IPS-15b (cell line): ENCODE measurements around the gene SMYD3.
"Not testable (repeated sequence)": the region's sequence is repeated elsewhere in the genome, so short reads cannot be mapped to it uniquely, and the experiment has no call there.

Experiments used
- H3K27me3 ChIP-seq: one replicate; pipeline ENCODE4 v1.6.1; 2013; ENCODE audit warnings: low read length; ENCODE audit not compliant: control insufficient read depth, insufficient read depth
- H3K36me3 ChIP-seq: one replicate; pipeline ENCODE4 v1.6.1; 2013; ENCODE audit warnings: low read length; ENCODE audit not compliant: control insufficient read depth, insufficient read depth
- H3K4me1 ChIP-seq: one replicate; pipeline ENCODE4 v1.6.1; 2013; ENCODE audit warnings: mild to moderate bottlenecking, low read length; ENCODE audit not compliant: control insufficient read depth, insufficient read depth
- H3K4me3 ChIP-seq: one replicate; pipeline ENCODE4 v1.5.1; 2013; ENCODE audit warnings: low read depth, low read length
- H3K9ac ChIP-seq: one replicate; pipeline ENCODE4 v1.6.1; 2013; ENCODE audit warnings: low read depth, mild to moderate bottlenecking, low read length
- H3K9me3 ChIP-seq: one replicate; pipeline ENCODE4 v1.6.1; 2013; ENCODE audit warnings: mild to moderate bottlenecking, low read length; ENCODE audit not compliant: control insufficient read depth, insufficient read depth

SMYD3 gene

DNA sequence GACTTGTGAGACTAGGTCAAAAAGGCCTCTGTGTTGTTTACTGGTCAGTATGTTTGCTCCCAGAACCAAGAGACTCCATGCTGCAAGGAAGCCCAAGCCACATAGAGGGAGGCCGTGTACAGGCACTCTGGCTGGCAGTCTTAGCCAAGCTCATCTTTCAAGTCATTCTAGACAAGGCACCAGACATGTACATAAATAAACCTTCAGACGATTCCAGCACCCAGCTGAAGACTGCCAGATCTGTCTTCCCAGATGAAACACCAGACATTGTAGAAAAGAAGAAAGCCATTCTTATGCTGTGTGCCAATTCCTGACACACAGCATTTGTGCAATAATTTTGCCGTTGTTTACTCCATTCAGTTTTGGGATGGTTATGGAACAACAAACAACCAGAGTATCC is 756.8 kb downstream of the SMYD3 start:
- H3K27me3 ChIP-seq: no peaks in the 10 kb centered on the region
- no peak overlapping the region for H3K4me3 ChIP-seq
- H3K9ac ChIP-seq: no peak overlapping the region
- no peaks in the 10 kb centered on the region for H3K9me3 ChIP-seq
- H3K36me3 ChIP-seq: no peaks in the 10 kb centered on the region
- H3K4me1 ChIP-seq: peaks cover 3% of the 10 kb centered on the region

DNA sequence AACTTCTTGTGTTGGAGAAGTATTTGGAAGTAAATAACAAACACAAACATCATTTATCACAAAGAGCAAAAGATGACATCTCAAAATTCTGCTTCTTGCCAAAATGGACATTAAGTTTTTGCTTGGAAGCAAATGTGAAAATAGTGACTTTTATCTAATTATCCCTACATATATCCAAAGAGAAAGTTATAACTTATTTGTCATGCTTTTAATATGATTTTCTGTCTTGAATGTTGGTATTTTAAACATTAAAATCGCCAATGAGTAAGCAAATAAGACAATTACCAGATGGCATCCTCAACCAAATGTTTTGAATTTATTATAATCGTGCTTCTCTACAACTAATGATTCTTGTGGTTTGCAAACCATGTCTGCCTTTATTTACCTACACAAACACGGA is 758.0 kb downstream of the SMYD3 start:
- H3K9me3 ChIP-seq: no peaks in the 10 kb centered on the region
- peaks cover 3% of the 10 kb centered on the region for H3K4me1 ChIP-seq
- H3K4me3 ChIP-seq: no peak overlapping the region
- no peaks in the 10 kb centered on the region for H3K27me3 ChIP-seq
- H3K36me3 ChIP-seq: no peaks in the 10 kb centered on the region
- H3K9ac ChIP-seq: no peak overlapping the region

DNA sequence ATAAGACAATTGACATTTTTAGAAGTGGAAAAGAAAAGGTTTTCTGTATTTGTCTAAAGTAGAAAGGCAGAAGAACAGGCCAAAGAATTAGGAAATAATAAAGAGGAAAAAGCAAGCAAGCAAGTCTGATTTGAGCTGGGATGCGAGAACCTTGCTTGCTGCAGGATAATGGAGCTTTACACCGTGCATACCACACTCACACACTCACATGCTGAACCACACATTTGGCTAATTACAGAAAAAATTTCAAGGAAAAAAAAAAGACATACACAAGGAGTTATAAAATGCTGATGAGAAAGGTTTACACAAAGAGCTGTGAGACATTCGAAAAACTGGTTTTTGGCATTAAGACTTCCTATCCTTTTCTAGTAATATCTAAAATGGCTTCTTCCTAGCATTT is 758.4 kb downstream of the SMYD3 start:
- Histone ChIP-seq H3K4me1 (peaks cover 3% of the 10 kb centered on the region), H3K27me3 (no peaks in the 10 kb centered on the region), H3K9ac (no peak overlapping the region), H3K36me3 (no peaks in the 10 kb centered on the region), H3K4me3 (no peak overlapping the region), H3K9me3 (no peaks in the 10 kb centered on the region)

DNA sequence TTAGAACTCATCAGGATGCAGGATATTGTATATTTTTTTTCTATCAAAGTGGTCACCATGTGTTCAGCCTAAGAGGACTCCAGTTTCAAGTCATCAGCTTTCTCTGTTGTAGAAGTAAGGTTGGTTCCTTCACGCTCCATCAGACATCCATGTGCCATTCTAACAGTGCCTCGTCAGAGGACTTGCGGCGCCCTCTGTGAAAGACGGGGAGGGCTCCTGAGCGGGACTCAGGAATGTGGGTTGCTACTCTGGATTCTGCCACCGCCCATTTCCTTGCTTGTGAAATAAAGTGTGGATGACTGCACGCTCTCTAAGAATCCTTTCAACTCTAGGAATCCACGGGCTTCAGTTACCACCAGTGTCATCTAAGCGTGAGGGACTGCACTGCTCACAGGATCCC is 758.8 kb downstream of the SMYD3 start:
- no peaks in the 10 kb centered on the region for H3K27me3 ChIP-seq
- H3K4me3 ChIP-seq: no peak overlapping the region
- peaks cover 3% of the 10 kb centered on the region for H3K4me1 ChIP-seq
- H3K9ac ChIP-seq: no peak overlapping the region
- H3K9me3 ChIP-seq: no peaks in the 10 kb centered on the region
- no peaks in the 10 kb centered on the region for H3K36me3 ChIP-seq

DNA sequence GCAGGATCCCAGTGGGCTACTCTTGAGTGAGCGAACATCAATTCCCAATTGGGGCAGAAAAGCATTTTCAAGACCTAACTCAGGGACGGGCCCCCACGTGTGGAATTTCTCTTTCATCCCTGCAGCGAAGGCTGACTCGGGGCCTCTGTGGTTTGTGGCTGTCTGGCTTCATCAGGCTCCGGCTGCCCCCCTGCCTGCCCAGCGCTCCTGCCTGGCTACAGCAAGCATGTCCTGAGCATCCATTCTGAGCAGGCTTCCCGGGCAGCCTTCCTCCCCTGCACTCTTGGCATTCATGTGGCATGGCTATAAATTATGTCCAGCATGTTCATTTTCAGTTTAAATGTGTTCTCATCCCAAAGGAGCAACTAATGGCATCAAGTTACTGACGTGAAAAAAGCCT is 764.2 kb downstream of the SMYD3 start:
- Histone ChIP-seq H3K36me3 (no peaks in the 10 kb centered on the region), H3K4me3 (no peak overlapping the region), H3K9ac (no peak overlapping the region), H3K4me1 (no peaks in the 10 kb centered on the region), H3K9me3 (no peaks in the 10 kb centered on the region), H3K27me3 (no peaks in the 10 kb centered on the region)

DNA sequence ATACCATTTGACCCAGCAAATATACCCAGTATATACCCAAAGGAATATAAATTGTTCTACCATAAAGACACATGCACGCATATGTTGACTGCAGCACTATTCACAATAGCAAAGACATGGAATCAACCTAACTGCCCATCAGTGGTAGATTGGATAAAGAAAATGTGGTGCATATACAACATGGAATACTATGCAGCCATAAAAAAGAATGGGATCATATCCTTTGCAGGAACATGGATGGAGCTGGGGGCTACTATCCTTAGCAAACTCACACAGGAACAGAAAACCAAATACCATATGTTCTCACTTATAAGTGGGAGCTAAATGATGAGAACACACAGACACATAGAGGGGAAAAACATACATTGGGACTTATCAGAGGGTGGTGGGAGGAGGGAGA is 766.7 kb downstream of the SMYD3 start:
- H3K9me3 ChIP-seq, H3K4me3 ChIP-seq, H3K27me3 ChIP-seq, H3K9ac ChIP-seq, H3K4me1 ChIP-seq, H3K36me3 ChIP-seq: not testable (repeated sequence)

DNA sequence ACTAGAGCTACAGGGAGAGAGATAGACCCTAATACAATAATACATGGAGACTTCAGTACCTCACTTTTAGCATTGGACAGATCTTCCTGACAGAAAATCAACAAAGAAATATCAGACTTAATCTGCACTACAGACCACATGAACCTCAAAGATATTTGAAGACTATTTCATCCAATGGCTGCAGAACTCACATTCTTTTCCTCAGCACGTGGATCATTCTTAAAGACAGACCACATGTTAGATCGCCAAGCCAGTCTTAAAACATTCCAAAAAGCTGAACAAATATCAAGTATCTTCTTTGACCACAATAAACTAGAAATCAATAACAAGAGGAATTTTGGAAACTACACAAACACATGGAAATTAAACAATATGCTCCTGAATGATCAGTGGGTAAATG is 776.3 kb downstream of the SMYD3 start:
- H3K27me3 ChIP-seq: no peaks in the 10 kb centered on the region
- no peak overlapping the region for H3K4me3 ChIP-seq
- no peaks in the 10 kb centered on the region for H3K4me1 ChIP-seq

DNA sequence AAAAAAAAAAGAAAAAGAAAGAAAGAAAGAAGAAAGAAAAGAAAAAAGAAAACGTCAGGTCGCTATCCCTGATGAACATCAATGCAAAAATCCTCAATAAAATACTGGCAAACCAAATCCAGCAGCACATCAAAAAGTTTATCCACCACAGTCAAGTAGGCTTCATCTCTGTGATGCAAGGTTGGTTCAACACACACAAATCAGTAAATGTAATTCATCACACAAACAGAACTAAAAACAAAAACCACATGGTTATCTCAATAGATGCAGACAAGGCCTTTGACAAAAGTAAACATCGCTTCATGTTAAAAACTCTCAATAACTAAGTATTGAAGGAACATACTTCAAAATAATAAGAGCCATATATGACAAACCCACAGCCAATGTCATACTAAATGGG is 779.0 kb downstream of the SMYD3 start:
- H3K9me3 ChIP-seq, H3K9ac ChIP-seq, H3K4me3 ChIP-seq, H3K36me3 ChIP-seq, H3K27me3 ChIP-seq, H3K4me1 ChIP-seq: not testable (repeated sequence)

More for the DNA sequence above, 776.3 kb downstream of the SMYD3 start:
- Histone ChIP-seq H3K9me3 (no peaks in the 10 kb centered on the region), H3K9ac (no peak overlapping the region), H3K36me3 (no peaks in the 10 kb centered on the region)

DNA sequence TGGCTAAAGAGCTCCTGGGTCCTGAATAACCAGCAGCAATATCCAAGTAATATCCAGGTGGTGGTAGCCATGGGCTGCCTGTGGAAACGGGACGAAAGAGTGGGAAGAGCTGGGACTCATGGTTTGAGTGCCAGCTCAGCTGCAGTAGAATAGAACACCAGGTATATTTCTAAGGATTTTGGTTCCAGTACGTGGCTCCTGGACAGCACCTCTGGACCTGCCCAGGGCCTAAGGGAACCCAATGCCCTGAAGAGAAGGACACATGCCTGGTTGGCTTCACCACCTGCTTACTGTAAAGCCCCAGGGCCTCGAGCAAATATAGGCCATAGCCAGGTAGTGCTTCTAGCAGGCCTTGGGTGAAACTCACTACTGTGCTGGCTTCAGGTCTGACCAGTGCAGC is 785.6 kb downstream of the SMYD3 start:
- no peaks in the 10 kb centered on the region for H3K9me3 ChIP-seq
- no peaks in the 10 kb centered on the region for H3K27me3 ChIP-seq
- H3K4me3 ChIP-seq: no peak overlapping the region
- no peaks in the 10 kb centered on the region for H3K36me3 ChIP-seq
- no peak overlapping the region for H3K9ac ChIP-seq
- H3K4me1 ChIP-seq: no peaks in the 10 kb centered on the region

DNA sequence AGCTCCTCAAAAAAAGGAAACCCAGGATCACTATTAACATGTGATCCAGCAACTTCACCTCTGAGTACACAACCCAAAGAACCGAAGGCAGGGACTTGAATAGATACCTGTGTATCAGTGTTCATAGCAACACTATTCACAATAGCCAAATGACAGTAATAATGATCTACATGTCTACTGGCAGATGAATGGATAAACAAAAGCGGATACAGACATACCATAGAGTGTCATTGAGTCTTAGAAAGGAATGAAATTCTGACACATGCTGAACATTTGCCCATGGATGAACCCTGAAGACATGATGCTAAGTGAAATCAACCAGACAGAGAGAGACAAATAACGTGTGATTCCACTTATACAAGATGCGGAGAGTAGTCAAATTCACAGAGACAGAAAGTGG is 788.1 kb downstream of the SMYD3 start:
- Histone ChIP-seq H3K27me3 (no peaks in the 10 kb centered on the region), H3K9me3 (no peaks in the 10 kb centered on the region), H3K36me3 (no peaks in the 10 kb centered on the region), H3K9ac (no peak overlapping the region), H3K4me3 (no peak overlapping the region), H3K4me1 (no peaks in the 10 kb centered on the region)

DNA sequence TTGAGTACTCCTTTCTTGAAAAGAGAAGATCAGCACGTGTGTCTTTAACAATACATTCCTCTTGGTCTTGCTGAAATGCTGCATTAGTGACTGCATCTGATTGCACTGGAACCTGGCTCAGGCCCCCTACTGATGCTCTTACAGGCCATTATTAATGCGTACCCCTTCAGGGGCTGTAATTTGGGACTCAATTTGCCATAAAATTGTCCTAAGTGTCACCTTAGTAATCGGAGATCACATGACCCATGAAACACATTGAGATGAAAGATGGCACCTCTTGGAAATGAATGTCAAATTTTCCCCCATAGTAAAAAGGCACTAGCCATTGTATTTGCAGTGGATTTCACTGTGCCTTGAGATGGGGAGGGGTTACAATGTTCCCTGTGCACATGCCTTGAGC is 789.0 kb downstream of the SMYD3 start:
- Histone ChIP-seq H3K9me3 (no peaks in the 10 kb centered on the region), H3K4me1 (no peaks in the 10 kb centered on the region), H3K36me3 (no peaks in the 10 kb centered on the region), H3K4me3 (no peak overlapping the region), H3K27me3 (no peaks in the 10 kb centered on the region), H3K9ac (no peak overlapping the region)

DNA sequence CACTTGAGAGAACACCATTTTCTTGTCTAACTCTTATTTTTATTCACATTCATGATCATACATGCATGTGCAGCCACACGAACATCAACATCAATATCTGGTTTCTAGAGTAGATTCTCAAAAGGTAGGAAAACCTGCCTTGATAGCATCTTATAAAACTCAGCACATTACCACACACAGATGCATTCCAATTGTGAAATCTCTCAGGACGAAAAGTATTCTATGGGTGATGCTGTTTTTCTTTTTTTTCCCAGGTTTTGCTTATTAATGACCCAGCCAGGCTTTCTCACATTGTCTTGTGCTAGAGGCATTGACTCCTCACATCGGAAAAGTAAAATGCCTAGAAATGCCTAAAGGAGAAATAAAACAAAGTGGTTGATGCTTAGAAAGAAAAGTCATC is 789.5 kb downstream of the SMYD3 start:
- H3K9ac ChIP-seq: no peak overlapping the region
- no peaks in the 10 kb centered on the region for H3K9me3 ChIP-seq
- no peaks in the 10 kb centered on the region for H3K27me3 ChIP-seq
- no peaks in the 10 kb centered on the region for H3K4me1 ChIP-seq
- no peaks in the 10 kb centered on the region for H3K36me3 ChIP-seq
- H3K4me3 ChIP-seq: no peak overlapping the region

DNA sequence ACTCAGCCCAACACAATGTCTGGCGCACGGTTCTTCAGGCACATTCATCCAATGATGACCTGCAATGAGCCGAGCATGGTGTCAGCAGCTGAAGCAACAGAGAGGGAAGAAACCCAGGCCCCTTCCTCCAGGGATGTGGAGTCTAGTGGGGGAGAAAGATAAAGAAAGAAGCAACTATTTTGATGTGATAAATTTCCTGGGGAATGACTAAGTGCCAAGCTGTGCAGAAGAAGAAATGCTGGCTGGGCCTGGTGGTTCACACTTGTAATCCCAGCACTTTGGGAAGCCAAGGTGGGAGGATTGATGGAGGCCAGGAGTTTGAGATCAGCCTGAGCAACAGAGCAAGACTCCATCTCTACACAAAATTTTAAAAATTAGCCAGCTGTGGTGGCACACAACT is 790.5 kb downstream of the SMYD3 start:
- no peak overlapping the region for H3K4me3 ChIP-seq
- H3K9ac ChIP-seq: no peak overlapping the region
- H3K27me3 ChIP-seq: no peaks in the 10 kb centered on the region
- H3K36me3 ChIP-seq: no peaks in the 10 kb centered on the region
- H3K4me1 ChIP-seq: no peaks in the 10 kb centered on the region
- no peaks in the 10 kb centered on the region for H3K9me3 ChIP-seq
